ELR (cell line): ENCODE data around the gene CHRNB4.
A peak's percentile ranks its signal among the peaks of the same experiment; 100 is the strongest.

Experiments used
- DNase-seq: peaks from one replicate; pipeline ENCODE4 v3.0.0-alpha.2; 2015; ENCODE audit warnings: low read depth

Gene CHRNB4

GRCh38 chr15:78634210-78635145 is 6.5 kb downstream of the CHRNB4 start:
- no peak for DNase-seq

DNA sequence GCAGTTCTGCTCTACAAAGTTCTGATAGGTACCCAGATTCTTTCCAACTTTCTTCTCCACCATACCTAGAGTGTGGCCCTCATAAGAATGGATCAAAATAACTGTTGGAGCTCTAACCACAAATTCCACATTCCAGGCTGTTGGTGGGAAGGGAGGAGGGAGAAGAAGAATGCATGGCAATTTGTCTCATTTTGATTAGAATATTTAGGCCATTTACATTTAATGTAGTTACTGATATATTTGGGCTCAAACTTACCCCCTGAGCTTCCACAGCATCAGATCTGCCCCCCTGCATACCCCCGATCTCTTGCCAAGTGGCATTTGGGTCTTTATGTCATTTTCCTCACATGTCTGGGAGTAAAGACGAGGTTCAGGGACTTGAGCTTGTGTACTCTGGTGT is 7.7 kb downstream of the CHRNB4 start:
- DNase-seq: no peak

GRCh38 chr15:78630886-78631633 is 9.9 kb downstream of the CHRNB4 start:
- no peak for DNase-seq

DNA sequence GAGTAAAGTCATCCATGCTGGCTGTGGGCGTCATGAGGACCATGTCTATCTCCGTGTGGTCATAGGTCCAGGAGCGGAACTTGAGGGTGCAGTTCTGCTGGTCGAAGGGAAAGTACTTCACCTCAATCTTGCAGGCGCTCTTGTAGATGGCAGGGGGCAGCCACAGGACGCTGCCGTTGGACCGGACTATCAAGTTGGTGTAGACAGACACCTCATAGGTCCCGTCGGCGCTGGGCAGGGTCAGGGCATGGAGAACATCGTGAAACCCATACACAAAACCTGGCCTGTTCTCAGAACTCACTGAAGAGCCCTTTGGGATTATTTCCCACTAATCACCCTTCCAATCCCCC is 11.3 kb downstream of the CHRNB4 start:
- DNase-seq: no peak

DNA sequence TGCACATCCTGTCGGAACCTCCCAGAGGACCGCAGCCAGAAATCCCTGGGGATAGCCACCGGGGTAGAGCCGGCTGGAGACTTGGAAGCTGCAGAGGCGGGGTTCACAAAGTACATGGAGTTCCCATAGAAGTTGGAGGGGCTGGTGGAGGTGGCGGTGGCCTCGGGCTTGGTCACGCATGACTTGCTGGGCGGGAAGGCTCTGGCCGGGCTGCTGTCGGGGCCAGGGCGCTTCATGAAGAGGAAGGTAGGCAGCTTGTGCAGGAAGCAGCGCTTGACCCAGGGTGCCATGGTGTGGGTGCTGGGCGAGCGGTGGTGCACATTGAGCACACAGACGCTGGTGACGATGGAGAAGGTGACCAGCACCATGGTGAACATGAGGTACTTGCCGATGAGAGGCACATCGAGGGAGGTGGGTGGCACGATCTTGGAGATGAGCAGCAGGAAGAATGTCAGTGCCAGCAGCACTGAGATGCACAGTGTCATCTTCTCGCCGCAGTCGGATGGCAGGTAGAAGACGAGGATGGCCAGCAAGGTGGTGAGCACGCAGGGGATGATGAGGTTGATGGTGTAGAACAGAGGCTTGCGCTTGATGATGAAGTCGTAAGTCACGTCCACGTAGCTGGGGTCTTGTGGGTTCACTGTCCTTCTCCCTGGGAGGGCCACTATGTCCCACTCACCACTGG is 11.8 kb downstream of the CHRNB4 start:
- no peak for DNase-seq

GRCh38 chr15:78628227-78628626 is 12.8 kb downstream of the CHRNB4 start:
- no peak for DNase-seq

- no peak for DNase-seq
Observed at GRCh38 chr15:78627348-78627747, 13.7 kb downstream of the CHRNB4 start.

GRCh38 chr15:78626381-78626995 is 14.5 kb downstream of the CHRNB4 start:
- DNase-seq: no peak

DNA sequence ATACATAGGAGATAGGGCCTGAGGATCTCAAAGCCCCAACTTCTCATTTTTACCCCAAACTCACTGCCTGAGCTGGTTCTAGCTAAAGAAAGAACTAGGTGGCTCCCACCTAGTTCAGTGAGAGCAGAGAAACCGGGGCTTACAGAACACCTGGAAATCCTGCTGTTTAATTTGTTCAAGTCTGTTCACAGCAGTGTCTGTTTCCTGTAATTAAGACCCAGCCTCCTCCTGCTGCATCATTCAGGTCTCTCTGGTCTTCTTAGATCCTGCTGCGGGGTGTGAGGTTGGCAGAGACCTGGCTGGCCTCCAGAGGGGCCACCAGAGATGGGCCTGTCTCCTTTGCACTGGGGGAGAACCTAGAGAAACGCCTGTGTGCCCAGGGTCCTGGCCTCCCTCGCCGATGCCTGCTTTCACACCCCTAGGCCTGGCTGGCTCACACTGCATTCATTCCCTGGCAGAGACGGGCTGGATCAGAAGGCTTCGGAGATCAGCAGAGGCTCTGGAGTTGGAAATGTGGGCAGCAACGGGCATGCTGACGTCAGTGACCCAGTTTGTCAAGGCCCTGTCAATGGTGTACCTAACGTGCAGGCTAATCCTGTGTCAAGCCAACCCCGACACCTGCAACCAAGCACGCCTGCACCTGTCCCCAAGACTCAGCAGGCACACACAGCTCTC is 15.3 kb downstream of the CHRNB4 start:
- no peak for DNase-seq

DNA sequence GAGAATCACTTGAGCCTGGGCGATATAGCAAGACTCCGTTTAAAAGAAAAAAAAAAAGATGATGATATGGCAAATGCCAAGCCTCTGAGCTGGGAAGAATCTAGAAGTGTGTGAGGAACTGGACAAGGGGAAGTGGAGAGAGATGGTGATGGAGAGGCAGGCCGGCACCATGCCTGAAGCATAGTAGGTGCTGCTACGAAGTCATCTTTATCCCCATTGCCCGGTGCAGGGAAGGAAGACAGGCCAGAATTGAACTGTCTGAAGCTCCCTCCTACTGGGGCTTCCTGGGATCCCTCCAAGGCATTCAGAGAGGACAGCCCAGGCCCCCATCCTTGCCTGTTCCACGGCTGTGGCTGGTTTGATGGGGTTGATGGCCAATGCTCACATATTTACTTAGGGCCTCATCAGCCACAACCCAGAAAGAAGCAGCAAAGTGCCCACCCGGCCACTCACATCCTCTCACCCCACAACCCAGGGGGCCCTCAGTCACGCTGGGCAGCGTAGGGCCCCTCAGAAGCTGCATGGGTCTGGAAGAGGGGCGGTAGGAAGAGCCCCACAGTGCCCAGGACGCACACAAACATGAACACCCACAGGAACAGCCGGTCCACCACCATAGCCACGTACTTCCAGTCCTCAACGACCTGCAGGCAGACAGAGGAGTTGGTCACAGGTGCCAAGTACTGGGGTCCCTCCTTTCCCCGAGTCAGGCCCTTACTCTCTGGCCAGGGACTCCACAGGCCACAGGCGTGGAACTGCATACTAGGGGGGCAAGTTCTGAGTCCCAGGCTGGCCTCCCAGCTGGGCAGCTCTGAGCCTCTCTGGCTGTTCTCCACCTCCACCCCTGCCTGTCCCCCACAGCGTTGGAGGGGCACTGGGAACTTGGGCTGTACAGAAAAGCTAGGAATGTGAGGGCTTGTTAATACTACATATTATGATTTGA is 16.1 kb downstream of the CHRNB4 start:
- DNase-seq: no peak

GRCh38 chr15:78623786-78624497 is 17.1 kb downstream of the CHRNB4 start:
- no peak for DNase-seq

GRCh38 chr15:78621810-78622402 is 19.1 kb downstream of the CHRNB4 start:
- DNase-seq: no peak

DNA sequence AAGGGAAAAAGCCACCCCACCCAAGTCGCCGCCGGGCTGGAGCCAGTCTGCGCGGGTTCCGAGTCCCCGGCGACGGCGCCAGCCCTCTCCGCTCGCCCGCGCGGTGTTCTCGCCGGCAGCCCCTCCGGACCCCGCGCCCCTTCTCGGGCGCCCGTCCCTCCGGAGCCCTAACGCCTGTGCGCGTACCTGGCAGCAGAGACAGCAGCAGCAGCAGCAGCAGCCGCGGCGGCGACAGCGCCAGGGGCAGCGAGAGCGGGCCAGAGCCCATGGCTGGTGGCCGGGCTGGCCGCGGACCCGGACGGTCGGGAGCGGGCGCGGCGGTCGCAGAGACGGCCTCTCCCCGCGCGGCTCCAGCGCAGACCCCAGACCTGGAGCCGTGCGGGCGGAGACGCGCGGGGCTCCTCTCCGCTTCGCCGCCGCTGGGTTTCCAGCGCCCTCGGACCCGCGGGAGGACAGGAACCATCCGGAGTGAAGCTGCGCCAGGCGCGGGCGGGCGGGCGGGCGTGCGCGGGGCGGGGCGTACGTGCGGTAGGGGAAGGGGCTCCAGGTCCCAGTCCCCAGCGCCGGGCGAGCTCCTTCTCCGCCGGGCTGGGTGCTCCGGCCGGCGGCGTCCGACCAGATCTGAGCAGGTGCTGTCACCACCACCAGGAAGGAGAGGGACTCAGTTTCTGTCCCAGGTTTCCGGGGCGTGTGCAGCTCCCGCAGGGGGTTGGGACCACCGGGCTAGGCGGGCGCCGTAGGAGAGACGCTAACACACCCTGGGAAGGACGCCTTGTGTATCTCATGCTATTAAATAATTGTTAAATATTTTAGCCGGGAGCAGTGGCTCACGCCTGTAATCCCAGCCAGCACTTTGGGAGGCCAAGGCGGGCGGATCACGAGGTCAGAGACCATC is 20.2 kb downstream of the CHRNB4 start, which contains the start of gene CHRNA3:
Gene CHRNA3, minus strand, starts transcription at position 470 of the 895 bp plus-strand sequence. Its CDS starts 202 bp downstream, at position 268.
- no peak for DNase-seq

GRCh38 chr15:78620021-78620526 is 20.9 kb downstream of the CHRNB4 start:
- no peak for DNase-seq

GRCh38 chr15:78619022-78619950 is 21.7 kb downstream of the CHRNB4 start:
- no peak for DNase-seq

DNA sequence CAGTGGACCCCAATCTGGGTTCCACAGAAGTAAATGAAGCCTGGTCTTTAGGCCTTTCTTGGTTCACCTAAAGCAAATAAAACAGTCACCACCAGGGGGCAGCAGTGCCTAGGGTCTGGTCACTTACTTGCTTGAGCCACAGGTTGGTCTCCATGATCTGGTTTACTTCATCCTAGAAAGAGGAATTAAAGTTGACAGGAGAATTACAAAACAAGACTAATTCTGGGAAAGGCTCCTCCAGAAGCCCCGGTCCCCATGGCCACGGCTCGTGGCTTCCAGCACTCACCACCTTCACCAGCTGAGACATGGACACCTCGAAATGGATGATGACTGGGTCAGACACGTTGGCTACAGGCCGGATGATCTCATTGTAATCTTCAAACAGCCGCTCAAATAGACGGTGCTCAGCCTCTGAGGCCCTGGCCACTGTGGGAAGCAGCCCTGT is 22.5 kb downstream of the CHRNB4 start:
- peak; percentile 81 for DNase-seq

GRCh38 chr15:78618064-78618463 is 22.9 kb downstream of the CHRNB4 start:
- DNase-seq: no peak
